OCI-M1 (cell line): ENCODE results near the gene USP17L12.
"Not testable (repeated sequence)": the region's sequence is repeated elsewhere in the genome, so short reads cannot be mapped to it uniquely, and the experiment has no call there.

Source experiments
- DNase-seq: peaks from one replicate; lab custom pipeline; 2025; lab: John Stamatoyannopoulos, UW

USP17L12 gene, protein sequence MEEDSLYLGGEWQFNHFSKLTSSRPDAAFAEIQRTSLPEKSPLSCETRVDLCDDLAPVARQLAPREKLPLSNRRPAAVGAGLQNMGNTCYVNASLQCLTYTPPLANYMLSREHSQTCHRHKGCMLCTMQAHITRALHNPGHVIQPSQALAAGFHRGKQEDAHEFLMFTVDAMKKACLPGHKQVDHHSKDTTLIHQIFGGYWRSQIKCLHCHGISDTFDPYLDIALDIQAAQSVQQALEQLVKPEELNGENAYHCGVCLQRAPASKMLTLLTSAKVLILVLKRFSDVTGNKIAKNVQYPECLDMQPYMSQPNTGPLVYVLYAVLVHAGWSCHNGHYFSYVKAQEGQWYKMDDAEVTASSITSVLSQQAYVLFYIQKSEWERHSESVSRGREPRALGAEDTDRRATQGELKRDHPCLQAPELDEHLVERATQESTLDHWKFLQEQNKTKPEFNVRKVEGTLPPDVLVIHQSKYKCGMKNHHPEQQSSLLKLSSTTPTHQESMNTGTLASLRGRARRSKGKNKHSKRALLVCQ

GRCh38 chr4:9219852-9220251 lies at the start of gene USP17L12:
Gene USP17L12, plus strand, starts transcription at chr4:9220152. Its CDS starts 0 bp downstream, at chr4:9220152.
- DNase-seq, result not testable (repeated sequence)

- not testable (repeated sequence) for DNase-seq
These were observed 9.6 kb upstream of the USP17L12 start, which contains the start of gene USP17L10 for GRCh38 chr4:9210357-9210756. Gene USP17L10, plus strand, starts transcription at chr4:9210657. Its CDS starts 0 bp downstream, at chr4:9210657.

- not testable (repeated sequence) for DNase-seq
These were observed 5.3 kb upstream of the USP17L12 start for GRCh38 chr4:9214701-9215100.

DNA sequence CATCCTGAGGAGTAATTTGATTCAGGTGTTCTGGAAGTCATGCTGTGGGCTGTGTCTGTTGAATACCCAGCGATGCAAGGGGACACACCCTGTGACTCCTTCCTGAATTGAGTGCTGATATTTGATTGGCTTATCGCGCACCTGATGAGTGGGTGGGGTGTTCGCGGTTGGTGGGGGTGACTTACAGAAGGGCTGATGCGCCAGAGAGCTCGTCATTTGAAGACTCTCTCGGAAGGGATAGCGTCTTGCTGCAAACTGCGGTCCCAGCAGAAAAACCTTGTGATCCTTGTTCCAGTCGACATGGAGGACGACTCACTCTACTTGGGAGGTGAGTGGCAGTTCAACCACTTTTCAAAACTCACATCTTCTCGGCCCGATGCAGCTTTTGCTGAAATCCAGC lies 4.8 kb upstream of the USP17L12 start, which contains the start of gene USP17L11:
USP17L11 (plus strand) TSS at position 301 of the 400 bp plus-strand sequence; CDS start at position 301, 0 bp downstream.
- not testable (repeated sequence) for DNase-seq

- DNase-seq, result not testable (repeated sequence)
These were observed 4.6 kb downstream of the USP17L12 start, which contains the start of gene USP17L13 for GRCh38 chr4:9224596-9224995. Gene USP17L13, plus strand, starts transcription at chr4:9224896. Its CDS starts 0 bp downstream, at chr4:9224896.

DNA sequence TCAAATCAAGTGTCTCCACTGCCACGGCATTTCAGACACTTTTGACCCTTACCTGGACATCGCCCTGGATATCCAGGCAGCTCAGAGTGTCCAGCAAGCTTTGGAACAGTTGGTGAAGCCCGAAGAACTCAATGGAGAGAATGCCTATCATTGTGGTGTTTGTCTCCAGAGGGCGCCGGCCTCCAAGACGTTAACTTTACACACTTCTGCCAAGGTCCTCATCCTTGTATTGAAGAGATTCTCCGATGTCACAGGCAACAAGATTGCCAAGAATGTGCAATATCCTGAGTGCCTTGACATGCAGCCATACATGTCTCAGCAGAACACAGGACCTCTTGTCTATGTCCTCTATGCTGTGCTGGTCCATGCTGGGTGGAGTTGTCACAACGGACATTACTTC lies 10.3 kb downstream of the USP17L12 start:
- DNase-seq, result not testable (repeated sequence)

GRCh38 chr4:9234085-9234484 lies 14.1 kb downstream of the USP17L12 start, which contains the start of gene USP17L15:
Gene USP17L15, plus strand, starts transcription at chr4:9234385. Its CDS starts 0 bp downstream, at chr4:9234385.
- not testable (repeated sequence) for DNase-seq

DNA sequence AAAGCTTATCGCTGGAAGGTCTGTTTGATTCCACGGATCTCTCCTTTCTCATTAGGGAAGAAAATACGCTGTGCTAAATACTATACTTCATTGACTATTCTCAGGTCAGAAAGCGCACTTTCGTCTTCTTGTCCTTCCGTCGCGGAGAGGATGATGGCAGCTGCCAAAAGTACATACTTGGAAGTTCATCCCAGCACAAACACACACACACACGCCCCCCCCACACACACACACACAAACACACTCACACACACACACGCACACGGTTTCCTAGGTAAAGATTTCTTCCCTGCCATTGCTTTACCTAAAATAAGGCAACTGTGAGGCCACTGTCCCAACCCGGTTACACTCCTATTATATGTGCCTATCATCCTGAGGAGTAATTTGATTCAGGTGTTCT lies 18.5 kb downstream of the USP17L12 start:
- not testable (repeated sequence) for DNase-seq

GRCh38 chr4:9243579-9243978 lies 23.6 kb downstream of the USP17L12 start, which contains the start of gene USP17L17:
Gene USP17L17, plus strand, starts transcription at chr4:9243879. Its CDS starts 0 bp downstream, at chr4:9243879.
- DNase-seq, result not testable (repeated sequence)

GRCh38 chr4:9247953-9248680 lies 28.2 kb downstream of the USP17L12 start, which contains the start of gene USP17L18:
Gene USP17L18, plus strand, starts transcription at chr4:9248630. Its CDS starts 0 bp downstream, at chr4:9248630.
- DNase-seq, result not testable (repeated sequence)

- DNase-seq, result not testable (repeated sequence)
These were observed 33.1 kb downstream of the USP17L12 start, which contains the start of gene USP17L19 for GRCh38 chr4:9253078-9253477. Gene USP17L19, plus strand, starts transcription at chr4:9253378. Its CDS starts 0 bp downstream, at chr4:9253378.

DNA sequence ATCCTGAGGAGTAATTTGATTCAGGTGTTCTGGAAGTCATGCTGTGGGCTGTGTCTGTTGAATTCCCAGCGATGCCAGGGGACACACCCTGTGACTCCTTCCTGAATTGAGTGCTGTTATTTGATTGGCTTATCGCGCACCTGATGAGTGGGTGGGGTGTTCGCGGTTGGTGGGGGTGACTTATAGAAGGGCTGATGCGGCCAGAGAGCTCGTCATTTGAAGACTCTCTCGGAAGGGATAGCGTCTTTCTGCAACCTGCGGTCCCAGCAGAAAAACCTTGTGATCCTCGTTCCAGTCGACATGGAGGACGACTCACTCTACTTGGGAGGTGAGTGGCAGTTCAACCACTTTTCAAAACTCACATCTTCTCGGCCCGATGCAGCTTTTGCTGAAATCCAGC lies 37.9 kb downstream of the USP17L12 start, which contains the start of gene USP17L20:
USP17L20 (plus strand) TSS at position 301 of the 400 bp plus-strand sequence; CDS start at position 301, 0 bp downstream.
- not testable (repeated sequence) for DNase-seq

DNA sequence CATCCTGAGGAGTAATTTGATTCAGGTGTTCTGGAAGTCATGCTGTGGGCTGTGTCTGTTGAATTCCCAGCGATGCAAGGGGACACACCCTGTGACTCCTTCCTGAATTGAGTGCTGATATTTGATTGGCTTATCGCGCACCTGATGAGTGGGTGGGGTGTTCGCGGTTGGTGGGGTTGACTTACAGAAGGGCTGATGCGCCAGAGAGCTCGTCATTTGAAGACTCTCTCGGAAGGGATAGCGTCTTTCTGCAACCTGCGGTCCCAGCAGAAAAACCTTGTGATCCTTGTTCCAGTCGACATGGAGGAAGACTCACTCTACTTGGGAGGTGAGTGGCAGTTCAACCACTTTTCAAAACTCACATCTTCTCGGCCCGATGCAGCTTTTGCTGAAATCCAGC lies 42.6 kb downstream of the USP17L12 start, which contains the start of gene USP17L21:
USP17L21 (plus strand) TSS at position 301 of the 400 bp plus-strand sequence; CDS start at position 301, 0 bp downstream.
- DNase-seq, result not testable (repeated sequence)

GRCh38 chr4:9267319-9267718 lies 47.4 kb downstream of the USP17L12 start, which contains the start of gene USP17L22:
Gene USP17L22, plus strand, starts transcription at chr4:9267619. Its CDS starts 0 bp downstream, at chr4:9267619.
- DNase-seq, result not testable (repeated sequence)
